ENCODE measurements around the gene ERVW-1. TPM values are rescaled to one million over a fixed set of nuclear protein-coding genes. Genes with fewer than 3 reads are reported as not detected.
A peak's percentile ranks its signal among the peaks of the same experiment; 100 is the strongest.

Gene ERVW-1
- total RNA-seq, 1 experiment from 2014 or later, result not detected

DNA sequence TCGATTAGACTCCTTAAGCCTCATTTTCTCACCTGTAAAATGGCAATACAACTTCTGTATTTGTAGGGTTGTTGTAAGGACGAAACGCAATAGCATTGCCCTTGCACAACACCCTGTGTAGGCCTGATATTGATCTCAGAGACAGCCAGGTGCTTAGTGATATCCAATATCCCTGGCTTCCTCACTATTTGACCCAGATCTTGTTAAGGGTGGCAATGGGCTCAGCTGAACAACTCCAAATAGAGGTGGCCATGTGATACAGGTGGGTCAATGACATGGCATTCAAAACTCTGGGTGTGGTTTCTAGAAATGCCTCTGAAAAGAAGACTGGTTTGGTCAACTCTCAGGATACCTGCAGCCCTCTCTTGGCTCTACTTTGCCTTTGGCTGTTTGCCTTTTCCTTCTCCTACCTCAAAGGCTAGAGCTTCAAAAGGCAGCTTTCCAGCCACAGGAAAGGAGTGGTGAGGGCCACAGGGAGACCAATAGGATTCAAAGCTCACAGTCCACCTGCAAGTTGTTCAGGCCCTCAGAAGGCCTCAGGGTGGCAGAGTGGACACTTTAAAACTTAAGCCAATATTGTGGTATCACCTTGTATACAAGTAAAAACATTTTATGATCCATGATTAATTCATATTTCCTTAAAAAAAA is 45.3 kb downstream of the ERVW-1 start:
- Histone ChIP-seq H3K4me1 (ENCODE audit: insufficient read depth, low read length) (no peaks in the 10 kb centered on the region), H2AFZ (ENCODE audit: low read length) (no peak overlapping the region), H3K9me2 (replicated peaks; ENCODE audit: low read length) (no peaks in the 10 kb centered on the region), H3K79me2 (ENCODE audit: low read length) (no peaks in the 10 kb centered on the region), H3K9ac (ENCODE audit: low read length) (no peak overlapping the region), H3K27me3 (ENCODE audit: low read length) (no peaks in the 10 kb centered on the region), H3K9me3 (ENCODE audit: low read length) (no peaks in the 10 kb centered on the region), H4K20me1 (ENCODE audit: low read length) (no peaks in the 10 kb centered on the region), H3K27ac (ENCODE audit: low read length) (no peak overlapping the region), H3K36me3 (ENCODE audit: low read depth, low read length) (no peaks in the 10 kb centered on the region), H3K4me3 (ENCODE audit: low read length) (no peak overlapping the region), H3F3A (ENCODE audit: low read length, unreplicated experiment) (no peaks in the 10 kb centered on the region), H3K4me2 (ENCODE audit: low read length) (no peak overlapping the region)
- BruUV-seq (replicated peaks), result no TSS peak
- ATAC-seq (peak; percentile 50), DNase-seq (peak; percentile 9)
- POLR2A ChIA-PET (ENCODE audit: unreplicated experiment), result no interaction called here
- TF ChIP-seq, protein P1, sequence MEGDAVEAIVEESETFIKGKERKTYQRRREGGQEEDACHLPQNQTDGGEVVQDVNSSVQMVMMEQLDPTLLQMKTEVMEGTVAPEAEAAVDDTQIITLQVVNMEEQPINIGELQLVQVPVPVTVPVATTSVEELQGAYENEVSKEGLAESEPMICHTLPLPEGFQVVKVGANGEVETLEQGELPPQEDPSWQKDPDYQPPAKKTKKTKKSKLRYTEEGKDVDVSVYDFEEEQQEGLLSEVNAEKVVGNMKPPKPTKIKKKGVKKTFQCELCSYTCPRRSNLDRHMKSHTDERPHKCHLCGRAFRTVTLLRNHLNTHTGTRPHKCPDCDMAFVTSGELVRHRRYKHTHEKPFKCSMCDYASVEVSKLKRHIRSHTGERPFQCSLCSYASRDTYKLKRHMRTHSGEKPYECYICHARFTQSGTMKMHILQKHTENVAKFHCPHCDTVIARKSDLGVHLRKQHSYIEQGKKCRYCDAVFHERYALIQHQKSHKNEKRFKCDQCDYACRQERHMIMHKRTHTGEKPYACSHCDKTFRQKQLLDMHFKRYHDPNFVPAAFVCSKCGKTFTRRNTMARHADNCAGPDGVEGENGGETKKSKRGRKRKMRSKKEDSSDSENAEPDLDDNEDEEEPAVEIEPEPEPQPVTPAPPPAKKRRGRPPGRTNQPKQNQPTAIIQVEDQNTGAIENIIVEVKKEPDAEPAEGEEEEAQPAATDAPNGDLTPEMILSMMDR (conservative IDR thresholded peaks at IDR 0.05; ENCODE audit: low read depth, low read length), result no peak
- TF ChIP-seq EZH2 (IDR thresholded peaks at IDR 0.05; ENCODE audit: low read length, unreplicated experiment) (no peak), EZH2phosphoT487 (IDR thresholded peaks at IDR 0.05; ENCODE audit: borderline replicate concordance, low read length) (no peak)
- intact Hi-C loops (cut with micrococcal nuclease), result no loop called here
- CTCF ChIA-PET, result no interaction called here

DNA sequence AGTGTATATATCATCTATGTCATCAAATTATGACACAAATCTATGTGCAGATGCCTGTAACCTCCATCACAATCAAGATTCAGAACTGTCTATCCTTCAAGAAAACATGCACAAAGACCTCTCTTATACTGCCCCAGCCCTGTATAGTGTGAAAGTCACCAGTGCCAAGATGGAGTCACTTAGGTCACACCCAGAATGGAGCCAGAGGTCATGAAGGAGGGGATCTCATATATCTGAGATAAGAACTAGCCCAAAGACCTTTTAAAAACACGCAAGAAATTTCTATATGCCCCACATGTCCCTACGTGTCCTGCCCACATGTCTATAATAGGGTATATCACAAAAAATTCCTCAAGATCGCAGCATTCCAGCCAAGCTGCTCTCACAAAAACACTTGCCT is 50.6 kb downstream of the ERVW-1 start:
- ChIA-PET POLR2A (ENCODE audit: unreplicated experiment) (no interaction called here), CTCF (no interaction called here)
- H4K20me1 ChIP-seq (ENCODE audit: low read length), result no peaks in the 10 kb centered on the region
- H3K27ac ChIP-seq (ENCODE audit: low read length), result no peak overlapping the region
- no peak overlapping the region for H2AFZ ChIP-seq (ENCODE audit: low read length)
- H3K36me3 ChIP-seq (ENCODE audit: low read depth, low read length), result no peaks in the 10 kb centered on the region
- no peak overlapping the region for H3K4me2 ChIP-seq (ENCODE audit: low read length)
- BruUV-seq (replicated peaks), result no TSS peak
- no peak for DNase-seq
- no peak for ATAC-seq
- TF ChIP-seq, protein P1 (conservative IDR thresholded peaks at IDR 0.05; ENCODE audit: low read depth, low read length), result no peak
- no peak overlapping the region for H3K9ac ChIP-seq (ENCODE audit: low read length)
- H3K9me2 ChIP-seq (replicated peaks; ENCODE audit: low read length), result no peaks in the 10 kb centered on the region
- intact Hi-C loops (cut with micrococcal nuclease), result no loop called here
- no peaks in the 10 kb centered on the region; the same call in 1 of the 2 replicates for H3K4me1 ChIP-seq (ENCODE audit: insufficient read depth, low read length)
- H3K9me3 ChIP-seq (ENCODE audit: low read length), result no peaks in the 10 kb centered on the region
- no peaks in the 10 kb centered on the region for H3F3A ChIP-seq (ENCODE audit: low read length, unreplicated experiment)
- no peak overlapping the region for H3K4me3 ChIP-seq (ENCODE audit: low read length)
- H3K27me3 ChIP-seq (ENCODE audit: low read length), result no peaks in the 10 kb centered on the region
- H3K79me2 ChIP-seq (ENCODE audit: low read length), result no peaks in the 10 kb centered on the region

DNA sequence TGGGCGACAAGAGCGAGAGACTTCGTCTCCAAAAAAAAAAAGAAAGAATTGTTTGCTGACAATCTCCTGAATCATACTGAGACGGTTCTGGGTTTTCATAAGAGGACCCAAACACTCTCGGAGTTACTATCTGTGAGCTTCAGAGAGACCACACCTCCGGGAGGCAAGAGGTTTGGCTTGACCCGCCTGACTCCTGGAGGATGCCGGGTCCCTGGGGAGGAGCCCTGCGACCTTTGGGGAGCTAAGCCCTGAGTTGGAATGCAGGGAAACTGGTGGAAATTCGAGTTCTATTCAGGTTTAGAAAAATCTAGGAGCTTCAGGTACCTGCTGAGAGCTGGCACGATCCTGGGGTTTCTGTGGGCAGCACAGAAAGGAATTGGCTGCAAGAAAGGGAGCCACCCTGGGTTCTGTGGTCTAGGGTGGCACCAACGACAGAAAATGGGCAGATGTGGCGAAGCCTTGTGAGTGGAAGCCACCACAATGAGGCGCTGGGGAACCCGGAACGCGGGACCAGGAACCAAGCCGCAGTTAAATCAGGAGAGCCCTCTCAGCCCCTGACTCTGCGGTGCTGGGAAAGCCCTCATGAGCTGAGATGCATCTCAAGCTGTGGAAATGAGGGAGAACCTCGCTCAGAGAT is 52.3 kb downstream of the ERVW-1 start:
- no peaks in the 10 kb centered on the region for H3F3A ChIP-seq (ENCODE audit: low read length, unreplicated experiment)
- POLR2A ChIA-PET (ENCODE audit: unreplicated experiment), result no interaction called here
- peak overlapping the region; percentile 66; the same call in 1 of the 2 replicates for H2AFZ ChIP-seq (ENCODE audit: low read length)
- no peak overlapping the region for H3K9ac ChIP-seq (ENCODE audit: low read length)
- H3K4me1 ChIP-seq (ENCODE audit: insufficient read depth, low read length), result no peaks in the 10 kb centered on the region; the same call in 1 of the 2 replicates
- H3K9me2 ChIP-seq (replicated peaks; ENCODE audit: low read length), result no peaks in the 10 kb centered on the region
- H3K4me3 ChIP-seq (ENCODE audit: low read length), result no peak overlapping the region
- CTCF ChIA-PET, result interaction anchor here (0.7 kb wide), 1 partner anchor 8 kb away, joined by 3 read pairs; no protein-coding TSS in a partner anchor
- no peaks in the 10 kb centered on the region for H3K9me3 ChIP-seq (ENCODE audit: low read length)
- no peak for TF ChIP-seq EZH2phosphoT487 (IDR thresholded peaks at IDR 0.05; ENCODE audit: borderline replicate concordance, low read length)
- TF ChIP-seq EZH2 (IDR thresholded peaks at IDR 0.05; ENCODE audit: low read length, unreplicated experiment), result no peak
- TF ChIP-seq, protein P1 (conservative IDR thresholded peaks at IDR 0.05; ENCODE audit: low read depth, low read length), result no peak
- H3K79me2 ChIP-seq (ENCODE audit: low read length), result no peaks in the 10 kb centered on the region
- ATAC-seq, result no peak
- BruUV-seq (replicated peaks), result no TSS peak
- no peaks in the 10 kb centered on the region for H4K20me1 ChIP-seq (ENCODE audit: low read length)
- 0 out of 2 replicates have a peak overlapping the region, but pooled peaks have one; percentile 10 for H3K4me2 ChIP-seq (ENCODE audit: low read length)
- no peak overlapping the region for H3K27ac ChIP-seq (ENCODE audit: low read length)
- intact Hi-C loops (cut with micrococcal nuclease), result no loop called here
- no peaks in the 10 kb centered on the region for H3K36me3 ChIP-seq (ENCODE audit: low read depth, low read length)
- no peaks in the 10 kb centered on the region for H3K27me3 ChIP-seq (ENCODE audit: low read length)
- no peak for DNase-seq
